Measurements from ENCODE around the gene CCDC69.

Gene CCDC69

GRCh38 chr5:151138114-151138513 lies 85.8 kb downstream of the CCDC69 start:
- Histone ChIP-seq H3K4me1 (ENCODE audit: control insufficient read depth in 1 of 2, insufficient read depth in 1 of 2, low read depth in 1 of 2, low read length in 1 of 2) (peaks cover 13 to 31% of the 10 kb centered on the region in 2 experiments), H3K27ac (peak overlapping the region; percentile 21), H3K9me3 (no peaks in the 10 kb centered on the region), H3K36me3 (peaks cover 56% of the 10 kb centered on the region), H3K4me3 (ENCODE audit: low read depth in 1 of 2, low read length in 1 of 2) (no peak overlapping the region), H3K27me3 (no peaks in the 10 kb centered on the region)
- TF ChIP-seq, protein P1, sequence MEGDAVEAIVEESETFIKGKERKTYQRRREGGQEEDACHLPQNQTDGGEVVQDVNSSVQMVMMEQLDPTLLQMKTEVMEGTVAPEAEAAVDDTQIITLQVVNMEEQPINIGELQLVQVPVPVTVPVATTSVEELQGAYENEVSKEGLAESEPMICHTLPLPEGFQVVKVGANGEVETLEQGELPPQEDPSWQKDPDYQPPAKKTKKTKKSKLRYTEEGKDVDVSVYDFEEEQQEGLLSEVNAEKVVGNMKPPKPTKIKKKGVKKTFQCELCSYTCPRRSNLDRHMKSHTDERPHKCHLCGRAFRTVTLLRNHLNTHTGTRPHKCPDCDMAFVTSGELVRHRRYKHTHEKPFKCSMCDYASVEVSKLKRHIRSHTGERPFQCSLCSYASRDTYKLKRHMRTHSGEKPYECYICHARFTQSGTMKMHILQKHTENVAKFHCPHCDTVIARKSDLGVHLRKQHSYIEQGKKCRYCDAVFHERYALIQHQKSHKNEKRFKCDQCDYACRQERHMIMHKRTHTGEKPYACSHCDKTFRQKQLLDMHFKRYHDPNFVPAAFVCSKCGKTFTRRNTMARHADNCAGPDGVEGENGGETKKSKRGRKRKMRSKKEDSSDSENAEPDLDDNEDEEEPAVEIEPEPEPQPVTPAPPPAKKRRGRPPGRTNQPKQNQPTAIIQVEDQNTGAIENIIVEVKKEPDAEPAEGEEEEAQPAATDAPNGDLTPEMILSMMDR (IDR thresholded peaks at IDR 0.05), result no peak

GRCh38 chr5:151137067-151137825 lies 86.6 kb downstream of the CCDC69 start:
- peaks cover 22 to 40% of the 10 kb centered on the region in 2 experiments for H3K4me1 ChIP-seq (ENCODE audit: control insufficient read depth in 1 of 2, insufficient read depth in 1 of 2, low read depth in 1 of 2, low read length in 1 of 2)
- TF ChIP-seq, protein P1 (IDR thresholded peaks at IDR 0.05), result no peak
- H3K4me3 ChIP-seq (ENCODE audit: low read depth in 1 of 2, low read length in 1 of 2), result no peak overlapping the region
- H3K36me3 ChIP-seq, result peaks cover 56% of the 10 kb centered on the region
- H3K9me3 ChIP-seq, result no peaks in the 10 kb centered on the region
- peak overlapping the region; percentile 21 for H3K27ac ChIP-seq
- no peaks in the 10 kb centered on the region for H3K27me3 ChIP-seq

- H3K36me3 ChIP-seq, result peaks cover 63% of the 10 kb centered on the region
These were observed 89.7 kb downstream of the CCDC69 start for GRCh38 chr5:151134228-151134627.

GRCh38 chr5:151132963-151133362 lies 90.9 kb downstream of the CCDC69 start:
- Histone ChIP-seq H3K27me3 (no peaks in the 10 kb centered on the region), H3K9me3 (no peaks in the 10 kb centered on the region), H3K4me3 (ENCODE audit: low read depth in 1 of 2, low read length in 1 of 2) (peak overlapping the region in 1 of 2 experiments; percentile 13), H3K27ac (peak overlapping the region; percentile 85), H3K4me1 (ENCODE audit: control insufficient read depth in 1 of 2, insufficient read depth in 1 of 2, low read depth in 1 of 2, low read length in 1 of 2) (peaks cover 34 to 50% of the 10 kb centered on the region in 2 experiments), H3K36me3 (peaks cover 61% of the 10 kb centered on the region)
- TF ChIP-seq, protein P1 (IDR thresholded peaks at IDR 0.05), result no peak

More at GRCh38 chr5:151134228-151134627, 89.7 kb downstream of the CCDC69 start:
- Histone ChIP-seq H3K27ac (peak overlapping the region; percentile 85), H3K9me3 (no peaks in the 10 kb centered on the region), H3K4me1 (ENCODE audit: control insufficient read depth in 1 of 2, insufficient read depth in 1 of 2, low read depth in 1 of 2, low read length in 1 of 2) (peaks cover 34 to 54% of the 10 kb centered on the region in 2 experiments), H3K4me3 (ENCODE audit: low read depth in 1 of 2, low read length in 1 of 2) (no peak overlapping the region), H3K27me3 (no peaks in the 10 kb centered on the region)
- TF ChIP-seq, protein P1 (IDR thresholded peaks at IDR 0.05), result no peak

Data from neutrophil (primary cell).